Measurements from ENCODE around the gene NRIP2. TPM values are rescaled to one million over a fixed set of nuclear protein-coding genes. Genes with fewer than 3 reads are reported as not detected.

NRIP2 gene
- total RNA-seq, 2 experiments from 2014 or later, result not detected

- peaks cover 99% of the 10 kb centered on the region for H3K36me3 Mint-ChIP-seq (ENCODE audit: low read depth)
Measured at GRCh38 chr12:2801044-2801783, 33.6 kb downstream of the NRIP2 start.

GRCh38 chr12:2800046-2800570, 34.7 kb downstream of the NRIP2 start:
- no peak for DNase-seq
- peaks cover 92% of the 10 kb centered on the region for H3K36me3 Mint-ChIP-seq (ENCODE audit: low read depth)
- H3K27ac Mint-ChIP-seq, result no peak overlapping the region
- no peaks in the 10 kb centered on the region for H3K27me3 Mint-ChIP-seq
- no peak overlapping the region for H3K4me3 Mint-ChIP-seq
- Histone ChIP-seq H3K4me3 (ENCODE audit: low read length) (no peak overlapping the region), H3K27me3 (ENCODE audit: control insufficient read depth in 1 of 2, insufficient read depth in 2 of 2, low read length in 2 of 2) (no peaks in the 10 kb centered on the region), H3K36me3 (ENCODE audit: insufficient read depth, low read length) (peaks cover 73% of the 10 kb centered on the region), H3K9me3 (ENCODE audit: control insufficient read depth in 1 of 2, insufficient read depth in 1 of 2, low read length in 2 of 2) (no peaks in the 10 kb centered on the region), H3K4me1 (ENCODE audit: insufficient read depth, low read length) (peaks cover 18% of the 10 kb centered on the region), H3K27ac (ENCODE audit: low read depth in 1 of 2, low read length in 2 of 2) (no peak overlapping the region)
- ChIA-PET POLR2A (interaction anchor here (1.2 to 1.3 kb wide), 2 partner anchors 13 to 77 kb away, joined by 3 read pairs; partner anchors contain the start of genes FOXM1 and RHNO1), CTCF (no interaction called here)
- TF ChIP-seq CTCF (IDR thresholded peaks at IDR 0.05), result no peak
- H3K9me3 Mint-ChIP-seq, result no peaks in the 10 kb centered on the region
- no peak for ATAC-seq (ENCODE audit: poor library complexity)
- intact Hi-C loops (cut with DNase I, micrococcal nuclease), result loop anchor here in 1 of 2 experiments (10.0 kb wide), 1 partner anchor 1845 kb away; the partner anchor contains the start of genes AKAP3 and NDUFA9
- H3K4me1 Mint-ChIP-seq (ENCODE audit: low read depth), result peaks cover 23% of the 10 kb centered on the region

More at GRCh38 chr12:2801044-2801783, 33.6 kb downstream of the NRIP2 start:
- ATAC-seq (ENCODE audit: poor library complexity), result no peak
- TF ChIP-seq CTCF (IDR thresholded peaks at IDR 0.05), result no peak
- intact Hi-C loops (cut with DNase I, micrococcal nuclease), result loop anchor here in 1 of 2 experiments (10.0 kb wide), 1 partner anchor 1844 kb away; the partner anchor contains the start of genes AKAP3 and NDUFA9
- DNase-seq, result no peak
- Mint-ChIP-seq H3K4me3 (no peak overlapping the region), H3K9me3 (no peaks in the 10 kb centered on the region), H3K4me1 (ENCODE audit: low read depth) (peaks cover 21% of the 10 kb centered on the region), H3K27me3 (no peaks in the 10 kb centered on the region), H3K27ac (no peak overlapping the region)
- Histone ChIP-seq H3K9me3 (ENCODE audit: control insufficient read depth in 1 of 2, insufficient read depth in 1 of 2, low read length in 2 of 2) (no peaks in the 10 kb centered on the region), H3K4me3 (ENCODE audit: low read length) (no peak overlapping the region), H3K4me1 (ENCODE audit: insufficient read depth, low read length) (peaks cover 13% of the 10 kb centered on the region), H3K27me3 (ENCODE audit: control insufficient read depth in 1 of 2, insufficient read depth in 2 of 2, low read length in 2 of 2) (no peaks in the 10 kb centered on the region), H3K36me3 (ENCODE audit: insufficient read depth, low read length) (peaks cover 75% of the 10 kb centered on the region), H3K27ac (ENCODE audit: low read depth in 1 of 2, low read length in 2 of 2) (no peak overlapping the region)
- ChIA-PET POLR2A (interaction anchor here (1.2 kb wide), 1 partner anchor 12 kb away, joined by 3 read pairs; no protein-coding TSS in a partner anchor), CTCF (no interaction called here)

- TF ChIP-seq CTCF (IDR thresholded peaks at IDR 0.05), result no peak
- peaks cover 52% of the 10 kb centered on the region for H3K36me3 ChIP-seq (ENCODE audit: insufficient read depth, low read length)
- DNase-seq, result no peak
- no peak overlapping the region for H3K4me3 ChIP-seq (ENCODE audit: low read length)
- H3K27ac ChIP-seq (ENCODE audit: low read depth in 1 of 2, low read length in 2 of 2), result no peak overlapping the region
- no peaks in the 10 kb centered on the region for H3K9me3 Mint-ChIP-seq
- H3K4me3 Mint-ChIP-seq, result peak overlapping the region; percentile 73
- peak overlapping the region; percentile 27 for H3K27ac Mint-ChIP-seq
- no peaks in the 10 kb centered on the region for H3K27me3 Mint-ChIP-seq
- H3K36me3 Mint-ChIP-seq (ENCODE audit: low read depth), result peaks cover 69% of the 10 kb centered on the region
- intact Hi-C loops (cut with DNase I, micrococcal nuclease), result loop anchor here in 1 of 2 experiments (1.0 to 10.0 kb wide), 4 partner anchors 12 to 793 kb away; partner anchors contain the start of genes DCP1B and TSPAN9
- ChIA-PET POLR2A (interaction anchor here (4.9 kb wide), 1 partner anchor 107 kb away, joined by 48 read pairs; no protein-coding TSS in a partner anchor), CTCF (no interaction called here)
- peaks cover 26% of the 10 kb centered on the region for H3K4me1 ChIP-seq (ENCODE audit: insufficient read depth, low read length)
- H3K27me3 ChIP-seq (ENCODE audit: control insufficient read depth in 1 of 2, insufficient read depth in 2 of 2, low read length in 2 of 2), result no peaks in the 10 kb centered on the region
- H3K4me1 Mint-ChIP-seq (ENCODE audit: low read depth), result peaks cover 25% of the 10 kb centered on the region
- no peaks in the 10 kb centered on the region for H3K9me3 ChIP-seq (ENCODE audit: control insufficient read depth in 1 of 2, insufficient read depth in 1 of 2, low read length in 2 of 2)
- ATAC-seq (ENCODE audit: poor library complexity), result no peak
Measured at GRCh38 chr12:2797721-2798418, 37.0 kb downstream of the NRIP2 start.
